ENCODE measurements around the gene GPR158.

GPR158 gene

DNA sequence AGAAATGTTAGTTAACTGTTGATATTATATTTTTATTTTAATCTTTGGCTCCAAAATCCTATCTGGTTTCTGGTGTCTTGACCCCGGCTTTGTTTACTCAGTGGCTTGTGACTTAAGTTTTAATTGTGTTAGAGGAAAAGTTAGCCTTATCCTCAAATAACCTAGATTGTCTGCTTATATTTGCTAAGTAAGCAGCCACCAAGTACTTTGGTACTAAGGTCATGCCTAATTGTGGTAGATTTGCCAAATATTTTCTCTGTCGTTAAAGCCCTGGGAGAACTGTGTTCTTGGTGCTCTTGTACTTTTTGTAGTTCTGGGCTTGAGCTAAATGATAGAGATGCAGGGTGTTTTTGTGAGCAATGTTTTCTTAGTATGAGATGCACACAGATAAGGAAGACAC lies 34.8 kb downstream of the GPR158 start:
- DNase-seq, result no peak

- DNase-seq, result no peak
Measured at GRCh38 chr10:25210265-25210664, 35.5 kb downstream of the GPR158 start.

DNA sequence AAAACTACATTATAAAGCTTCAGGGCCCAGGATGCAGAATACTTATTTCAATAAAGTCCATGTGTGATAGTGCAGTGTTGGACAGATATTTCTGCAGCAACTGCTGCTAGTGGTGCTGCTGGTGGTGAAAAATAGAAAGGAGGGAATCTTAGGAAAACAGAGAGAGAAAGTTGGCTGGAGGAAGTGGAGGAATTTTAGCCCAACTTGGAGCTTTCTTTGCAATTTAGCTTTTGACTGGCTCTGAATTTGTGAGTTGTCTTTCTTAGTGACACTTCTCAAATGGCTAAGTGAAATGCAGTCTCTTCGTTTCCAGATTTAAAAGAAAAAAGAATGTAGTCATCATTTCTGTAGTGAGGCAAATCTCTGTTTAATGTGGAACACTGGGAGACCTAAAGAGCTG lies 45.4 kb downstream of the GPR158 start:
- DNase-seq, result no peak

DNA sequence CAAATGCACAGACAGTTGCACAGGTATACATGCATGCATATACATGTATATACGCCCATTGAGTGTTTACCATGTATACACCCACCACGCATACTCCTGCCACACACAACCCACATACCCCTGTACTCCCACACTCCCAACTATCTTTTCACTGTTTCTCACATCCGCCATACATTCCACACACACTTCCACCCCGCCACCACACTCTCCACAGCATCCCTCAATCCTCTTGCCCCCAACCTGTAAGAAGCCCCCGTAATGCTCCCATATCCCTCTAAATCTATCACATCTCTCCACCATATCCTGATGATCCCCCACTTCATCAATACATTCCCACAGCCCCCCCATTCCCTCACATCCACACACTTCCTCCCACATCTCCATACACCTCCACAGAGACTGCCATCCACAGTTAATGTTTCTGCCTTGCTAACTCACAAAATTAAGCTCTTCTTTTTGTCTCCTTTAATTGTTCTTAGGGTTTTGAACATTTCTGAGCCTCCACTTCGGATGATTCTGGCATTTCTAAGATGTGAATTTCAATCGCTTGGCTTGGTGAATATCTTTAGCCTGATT lies 47.4 kb downstream of the GPR158 start:
- DNase-seq, result no peak

DNA sequence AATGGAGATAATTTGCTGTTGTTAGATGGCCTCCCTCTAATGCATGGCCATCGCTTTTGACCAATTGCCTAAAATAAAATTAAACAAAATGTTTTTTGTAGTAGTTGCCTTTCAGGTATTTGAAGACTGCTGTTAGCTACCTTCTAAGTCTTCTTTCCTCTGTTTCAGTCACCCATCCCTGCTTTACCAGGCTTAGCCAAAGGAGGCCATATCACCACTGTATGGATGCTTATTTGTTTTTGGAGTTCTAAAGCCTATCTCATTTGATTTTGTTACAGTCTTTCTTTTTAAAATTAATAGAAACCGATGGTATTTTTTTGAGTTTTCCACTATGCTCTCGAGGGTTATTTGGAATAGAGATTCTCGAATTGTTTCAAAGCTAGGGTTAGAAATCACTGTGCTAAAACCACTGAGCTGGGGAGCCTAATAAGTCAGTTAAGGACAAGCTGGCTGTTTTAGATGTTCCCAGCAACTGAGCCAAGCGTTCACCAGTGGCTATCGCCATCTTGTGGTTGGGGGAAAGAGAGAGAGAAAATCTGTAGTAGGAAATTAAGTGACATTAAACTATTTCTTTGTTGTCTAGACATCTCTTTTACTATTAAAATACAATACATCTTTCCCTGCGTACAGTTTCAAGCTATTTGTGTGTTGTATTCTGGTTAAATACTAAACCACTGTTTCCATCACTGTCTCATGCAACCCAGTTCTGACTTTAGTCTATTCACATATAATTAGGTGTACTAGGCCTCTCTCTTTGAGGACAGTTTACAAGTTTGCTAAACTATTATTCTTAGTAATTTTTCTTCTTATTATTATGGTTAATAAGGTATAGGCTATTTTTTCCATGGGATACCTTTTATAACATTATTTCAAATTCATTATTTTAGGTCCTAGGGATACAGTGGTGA lies 52.2 kb downstream of the GPR158 start:
- DNase-seq, result no peak

- no peak for DNase-seq
Measured at GRCh38 chr10:25231751-25232150, 57.0 kb downstream of the GPR158 start.

DNA sequence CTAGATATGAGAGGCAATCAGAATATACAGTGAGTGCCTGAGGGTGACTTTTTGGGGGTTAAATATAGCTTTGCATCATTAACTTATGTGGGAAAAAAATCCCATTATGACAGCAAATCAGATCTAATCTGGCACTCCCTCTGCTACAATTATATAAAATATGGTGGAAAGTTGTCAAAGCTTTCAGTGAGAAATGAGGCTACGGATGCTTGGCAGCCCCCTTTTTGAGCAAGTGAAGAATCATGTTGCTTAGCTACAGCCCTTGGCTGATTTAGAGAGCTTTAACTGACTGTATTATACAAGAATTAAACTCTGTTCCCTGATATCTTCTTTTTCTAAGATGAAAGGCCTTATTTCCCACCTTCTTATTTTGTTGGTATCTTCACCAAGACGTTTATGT lies 57.4 kb downstream of the GPR158 start:
- no peak for DNase-seq

DNA sequence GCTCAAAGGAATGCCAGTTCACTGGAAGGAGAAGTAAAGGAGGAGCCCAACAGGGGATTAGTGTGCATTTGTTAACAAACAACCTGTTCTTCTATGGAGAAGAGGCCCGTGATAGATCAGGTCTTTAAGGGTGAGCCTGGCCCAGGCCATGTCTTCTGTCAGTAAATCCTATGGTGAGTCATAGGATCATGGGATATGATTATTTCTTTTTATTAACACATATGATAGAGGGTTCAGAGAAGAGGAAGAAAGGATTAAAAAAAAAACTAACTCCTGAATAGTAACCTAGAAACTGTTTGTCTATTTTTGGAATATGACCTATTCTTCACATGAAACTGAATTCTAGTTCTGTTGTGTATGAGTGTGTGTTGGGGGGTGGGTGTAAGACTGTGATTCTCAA lies 70.4 kb downstream of the GPR158 start:
- DNase-seq, result no peak

DNA sequence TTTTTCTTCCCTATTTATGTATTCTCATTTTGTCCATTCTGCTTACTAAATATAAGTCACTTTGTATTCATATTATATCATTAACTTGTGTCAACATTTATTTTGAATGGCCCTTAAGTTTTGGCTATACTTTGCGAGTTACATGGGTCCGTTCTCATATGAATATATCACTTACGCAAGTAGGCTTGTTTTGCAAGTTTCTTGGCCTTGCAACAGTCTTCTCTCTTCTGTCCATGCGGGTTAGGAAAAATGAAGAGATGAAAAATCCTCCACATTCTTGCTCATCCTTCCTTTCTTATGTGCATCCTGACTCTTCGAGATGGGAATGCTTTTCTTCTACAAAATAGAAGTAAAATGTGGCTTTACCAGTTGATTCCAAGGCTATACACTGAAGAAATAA lies 82.8 kb downstream of the GPR158 start:
- DNase-seq, result no peak

DNA sequence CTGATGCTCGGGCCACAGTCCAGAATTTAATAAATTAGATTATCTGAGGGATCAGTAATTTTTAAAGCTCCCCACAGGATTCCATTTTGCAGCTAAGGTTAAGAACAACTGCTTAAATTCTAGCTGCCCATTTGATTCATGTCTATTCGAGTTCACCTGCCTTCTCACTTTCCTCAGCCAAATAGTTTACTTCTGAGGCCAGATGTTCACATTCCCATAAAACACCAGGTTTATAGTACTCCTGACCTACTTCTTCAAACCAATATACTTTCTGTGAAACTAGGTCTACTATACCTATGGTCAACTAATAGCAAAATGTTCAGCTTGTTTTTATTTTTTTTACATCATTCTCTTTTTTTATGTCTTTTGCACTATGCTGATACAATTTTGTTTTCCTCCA lies 86.3 kb downstream of the GPR158 start:
- no peak for DNase-seq

- no peak for DNase-seq
Measured at GRCh38 chr10:25261558-25261957, 86.8 kb downstream of the GPR158 start.

- DNase-seq, result no peak
Measured at GRCh38 chr10:25263931-25264330, 89.1 kb downstream of the GPR158 start.

DNA sequence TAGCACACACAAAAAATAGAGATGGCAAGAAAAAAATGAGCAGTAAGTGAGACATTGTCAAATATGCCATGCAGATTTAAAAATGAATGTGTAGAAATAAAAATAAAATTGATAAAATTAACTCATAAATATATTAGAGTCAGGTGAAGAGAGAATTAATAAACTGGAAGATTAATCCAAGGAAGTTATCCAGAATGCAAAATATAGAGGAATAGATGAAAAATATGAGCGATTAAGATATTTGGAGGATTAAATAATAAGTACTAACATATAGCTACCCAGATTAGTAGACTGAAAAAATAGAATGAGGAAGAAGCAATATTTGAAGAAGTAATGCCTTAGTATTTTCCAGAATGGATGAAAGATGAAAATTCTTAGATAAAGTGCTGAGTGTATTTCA lies 103.4 kb downstream of the GPR158 start:
- DNase-seq, result no peak

DNA sequence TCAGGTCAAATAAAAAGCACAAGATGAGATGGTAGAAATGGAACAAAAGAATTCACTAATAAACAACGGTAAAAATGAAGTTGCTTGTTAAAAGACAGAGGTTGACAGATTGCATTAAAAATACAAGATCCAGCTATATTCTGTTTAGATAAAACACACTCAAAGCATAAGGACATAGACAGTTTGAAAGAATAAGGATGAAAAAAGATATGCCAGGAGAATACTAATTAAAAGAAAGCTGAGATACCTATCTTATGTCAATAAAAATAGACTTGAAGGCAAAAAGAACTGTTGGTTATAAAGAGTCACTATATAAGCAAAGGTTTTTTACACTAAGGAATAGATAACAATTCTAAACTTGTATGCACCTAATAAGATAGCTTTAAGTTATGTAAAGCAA lies 105.3 kb downstream of the GPR158 start:
- no peak for DNase-seq

DNA sequence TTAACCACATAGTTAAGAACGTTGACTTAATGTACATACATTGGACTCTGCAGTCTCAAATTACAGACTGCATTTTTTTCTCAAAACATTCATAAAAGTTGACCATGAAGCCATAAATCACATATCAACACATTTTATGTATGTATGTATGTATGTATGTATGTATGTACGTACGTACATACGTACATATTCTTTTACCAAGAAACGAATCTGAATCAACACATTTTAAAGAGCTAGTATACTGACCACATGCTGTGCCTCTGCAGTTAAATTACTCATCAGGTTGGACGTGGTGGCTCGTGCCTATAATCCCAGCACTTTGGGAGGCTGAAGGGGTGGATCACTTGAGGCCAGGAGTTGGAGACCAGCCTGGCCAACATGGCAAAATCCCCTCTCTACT lies 105.8 kb downstream of the GPR158 start:
- DNase-seq, result no peak

DNA sequence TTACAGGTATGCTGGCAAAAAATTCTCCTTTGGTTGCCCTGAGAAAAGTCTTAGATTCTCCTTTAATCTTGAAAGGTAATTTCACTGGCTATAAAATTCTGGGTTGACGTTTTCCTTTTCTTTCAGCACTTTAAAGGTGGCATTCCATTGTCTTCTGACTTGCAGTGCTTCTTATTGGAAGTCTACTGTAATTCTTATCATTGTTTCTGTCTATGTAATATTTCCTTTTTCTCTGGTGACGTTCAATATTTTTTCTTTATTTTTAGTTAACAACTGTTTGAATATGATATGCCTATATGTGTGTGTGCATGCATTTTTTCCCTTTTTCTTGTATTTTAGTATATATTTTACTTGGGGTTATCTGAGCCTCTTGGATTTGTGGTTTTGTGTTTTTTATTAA lies 111.0 kb downstream of the GPR158 start:
- DNase-seq, result no peak

DNA sequence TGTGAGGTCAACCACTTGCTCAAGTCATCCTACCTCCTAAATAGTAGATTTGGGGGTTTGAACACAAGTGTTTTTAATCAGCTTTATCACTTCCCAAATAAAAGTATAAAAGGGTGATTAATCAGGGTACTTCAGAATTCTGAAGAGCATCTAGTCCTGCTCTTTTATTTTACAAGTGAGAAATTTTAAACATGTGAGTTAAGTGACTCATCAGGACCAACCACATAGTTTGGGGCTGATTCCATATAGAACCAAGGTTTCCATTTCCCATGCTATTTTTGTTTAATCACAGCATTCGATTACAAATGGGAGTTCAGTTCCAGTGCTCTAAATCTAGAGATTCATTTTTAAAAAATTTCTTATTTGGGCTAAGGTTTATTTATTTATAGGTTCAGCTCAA lies 113.4 kb downstream of the GPR158 start:
- no peak for DNase-seq

DNA sequence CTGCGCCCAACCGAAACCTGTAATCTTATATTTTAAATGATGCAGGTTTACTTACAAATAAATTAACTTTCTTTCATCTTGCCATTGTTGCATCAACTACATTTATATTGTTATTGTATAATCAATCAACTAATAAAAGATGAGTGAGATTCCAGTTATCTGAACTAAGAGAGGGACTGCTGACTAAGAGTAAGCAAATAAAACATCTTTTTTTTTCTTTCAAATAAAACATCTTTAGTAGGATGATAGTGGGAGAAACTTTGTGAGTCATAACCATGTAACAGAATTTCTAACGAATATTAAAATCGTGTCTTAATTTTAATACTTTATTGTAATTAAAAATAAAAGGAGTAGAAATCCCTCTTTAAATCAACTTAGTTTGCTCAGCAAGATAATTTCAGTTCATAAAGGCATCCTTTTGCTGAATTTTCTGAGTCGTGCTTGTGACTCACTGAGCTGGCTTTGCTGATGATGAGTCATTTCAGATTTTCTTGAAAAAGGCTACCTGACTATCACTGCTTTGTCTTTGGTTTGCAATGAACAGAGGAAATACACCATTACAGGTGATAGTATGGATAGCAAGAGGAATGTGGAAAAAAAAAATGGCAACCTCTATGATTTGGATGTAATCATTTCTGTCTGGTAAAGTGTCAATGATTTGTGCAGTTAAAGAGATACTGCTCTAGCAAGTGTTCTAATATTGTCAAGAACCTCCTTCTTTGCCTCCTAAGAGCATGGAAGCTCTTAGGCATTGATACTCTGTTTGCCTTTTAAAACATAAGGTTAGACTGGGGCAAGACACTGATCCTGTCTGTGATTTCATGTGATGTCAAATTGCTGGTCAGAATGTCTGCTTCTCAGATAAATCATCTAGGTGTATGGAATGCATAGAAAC lies 119.5 kb downstream of the GPR158 start:
- no peak for DNase-seq

DNA sequence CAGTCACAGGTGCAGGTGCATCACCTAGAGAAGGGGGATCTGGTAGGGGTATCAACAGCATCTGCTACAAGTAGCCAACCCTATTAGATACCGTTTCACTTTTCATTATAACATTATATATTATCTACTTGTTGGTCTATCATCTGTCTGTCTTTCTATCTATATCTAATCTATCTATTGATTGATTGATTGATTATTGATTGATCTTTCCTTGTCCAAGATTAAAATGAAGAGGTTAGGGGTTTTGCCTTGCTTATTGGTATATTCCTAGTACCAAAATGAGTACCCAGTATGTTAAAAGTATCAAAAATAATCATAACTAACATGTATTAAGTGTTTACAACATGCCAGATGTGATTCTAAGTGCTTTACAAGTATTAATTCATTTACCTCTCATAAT lies 121.5 kb downstream of the GPR158 start:
- no peak for DNase-seq

- DNase-seq, result no peak
Measured at GRCh38 chr10:25297466-25297865, 122.7 kb downstream of the GPR158 start.

- DNase-seq, result no peak
Measured at GRCh38 chr10:25300073-25300472, 125.3 kb downstream of the GPR158 start.

GRCh38 chr10:25304606-25305005 lies 129.8 kb downstream of the GPR158 start:
- no peak for DNase-seq

- DNase-seq, result no peak
Measured at GRCh38 chr10:25306386-25306785, 131.6 kb downstream of the GPR158 start.

- no peak for DNase-seq
Measured at GRCh38 chr10:25308278-25308677, 133.5 kb downstream of the GPR158 start.
